Gastrocnemius medialis (tissue), 4 donors: ENCODE results near the gene SUSD3. TPM values are rescaled to one million over a fixed set of nuclear protein-coding genes. Genes with fewer than 3 reads are reported as not detected.

ENCODE experiments used
- ATAC-seq, 2 donors: fragments of 150-250 bp; one replicate each; pipeline ENCODE4 v1.9.1; 2016
- DNase-seq, 2 donors: peaks; one replicate each; pipeline ENCODE4 v3.0.0-alpha.2; 2019
- H3K27ac ChIP-seq, 4 donors: fragments of 200-600 bp; sonication (generic); 1 replicate in 1 of 4; 2 replicates in 3 of 4; pipeline ENCODE4 v1.5.1; 2016 to 2018; ENCODE audit warnings: mild to moderate bottlenecking in 2 of 4, moderate library complexity in 1 of 4
- H3K27me3 ChIP-seq, 3 donors: fragments of 200-600 bp; sonication (generic) in 2 of 3; 1 replicate in 1 of 3; 2 replicates in 2 of 3; pipeline versions ENCODE4 v1.5.1 to v1.6.0; 2016 to 2019; ENCODE audit warnings: mild to moderate bottlenecking in 1 of 3, moderate library complexity in 1 of 3
- H3K36me3 ChIP-seq, 2 donors: fragments of 200-600 bp; sonication (generic) in 1 of 2; one replicate each; pipeline ENCODE4 v1.5.1; 2017 to 2018
- H3K4me1 ChIP-seq, 2 donors: fragments of 200-600 bp; sonication (generic) in 1 of 2; one replicate each; pipeline ENCODE4 v1.5.1; 2016 to 2017; ENCODE audit warnings: mild to moderate bottlenecking in 2 of 2
- H3K4me3 ChIP-seq, 4 donors: fragments of 200-600 bp; sonication (generic) in 3 of 4; 1 replicate in 1 of 4; 2 replicates in 3 of 4; pipeline ENCODE4 v1.5.1; 2016 to 2019; ENCODE audit warnings: mild to moderate bottlenecking in 2 of 4
- H3K9me3 ChIP-seq, 3 donors: fragments of 200-600 bp; sonication (generic) in 2 of 3; 1 replicate in 1 of 3; 2 replicates in 2 of 3; pipeline ENCODE4 v1.5.1; 2016 to 2019
- CTCF ChIP-seq, 5 experiments: fragments of 450-650 bp in 3 of 5; fragments of 200-600 bp in 2 of 5; sonication (generic) in 2 of 5; IDR thresholded peaks in 4 of 5; conservative IDR thresholded peaks in 1 of 5; 1 replicate in 4 of 5; 2 replicates in 1 of 5; pipeline ENCODE4 v1.5.1; 2016 to 2019; ENCODE audit warnings: antibody characterized with exemption in 5 of 5, mild to moderate bottlenecking in 3 of 5, moderate library complexity in 3 of 5
- POLR2A ChIP-seq, 2 donors: fragments of 450-650 bp; IDR thresholded peaks; one replicate each; pipeline ENCODE4 v1.6.1; 2017; ENCODE audit warnings: antibody characterized with exemption in 2 of 2, mild to moderate bottlenecking in 2 of 2, moderate library complexity in 2 of 2
- in situ Hi-C, 4 donors: fragments of 200-750 bp; cut with MboI; loops; one replicate each; pipeline versions ENCODE4 v1.15.0 to v1.8.0; 2017; ENCODE audit warnings: low sequenced_read_pairs in 4 of 4
- intact Hi-C: fragments of 100-400 bp; cut with DNase I; formaldehyde crosslinking; loops from one replicate; pipeline ENCODE4 v1.15.1; 2023; ENCODE audit warnings: low total_unique reads
- total RNA-seq, 4 donors: library from RNA; depleted of rRNA; stranded (reverse); fragments of >200 nt; gene quantifications; one replicate each; pipeline versions ENCODE4 v1.1.0 to v1.2.3, GENCODE V29; 2016

The SUSD3 gene
- total RNA-seq, 4 donors from 2014 or later: 0.51 to 0.61 TPM; not detected in 2

GRCh38 chr9:93091453-93092081, 33.1 kb downstream of the SUSD3 start:
- no peaks in the 10 kb centered on the region for H3K27me3 ChIP-seq
- in situ Hi-C loops: no loop called here
- peak in 1 of 2 donors; percentile 18 for DNase-seq
- H3K4me3 ChIP-seq: no peak overlapping the region
- no peaks in the 10 kb centered on the region for H3K36me3 ChIP-seq
- peaks cover 4 to 9% of the 10 kb centered on the region in 2 donors for H3K4me1 ChIP-seq
- no peaks in the 10 kb centered on the region for H3K9me3 ChIP-seq
- TF ChIP-seq POLR2A (IDR thresholded peaks at IDR 0.05) (no peak), CTCF (IDR thresholded peaks at IDR 0.05 in 4 of 5, conservative IDR thresholded peaks at IDR 0.05 in 1 of 5) (no peak)
- ATAC-seq: no peak
- intact Hi-C loops: loop anchor here (10.0 kb wide), 2 partner anchors 217 to 1073 kb away; partner anchors contain the start of gene ZNF484
- H3K27ac ChIP-seq: no peak overlapping the region

- in situ Hi-C loops: no loop called here
- no peak overlapping the region for H3K4me3 ChIP-seq
- H3K27ac ChIP-seq: peak overlapping the region in 3 of 4 donors; percentile 83 to 100 (median 91)
- no peak for ATAC-seq
- no peak for TF ChIP-seq CTCF (IDR thresholded peaks at IDR 0.05 in 4 of 5, conservative IDR thresholded peaks at IDR 0.05 in 1 of 5)
- TF ChIP-seq POLR2A (IDR thresholded peaks at IDR 0.05): no peak
- no peaks in the 10 kb centered on the region for H3K36me3 ChIP-seq
- DNase-seq: peak in 1 of 2 donors; percentile 14
- peaks cover 12 to 17% of the 10 kb centered on the region in 2 donors for H3K4me1 ChIP-seq
- H3K27me3 ChIP-seq: no peaks in the 10 kb centered on the region
- H3K9me3 ChIP-seq: no peaks in the 10 kb centered on the region
- intact Hi-C loops: loop anchor here (10.0 kb wide), 2 partner anchors 218 to 1072 kb away; partner anchors contain the start of gene ZNF484
Measured at GRCh38 chr9:93092251-93092991, 33.9 kb downstream of the SUSD3 start.

GRCh38 chr9:93093127-93093876, 34.8 kb downstream of the SUSD3 start:
- DNase-seq: peak in 1 of 2 donors; percentile 17
- Histone ChIP-seq H3K27me3 (no peaks in the 10 kb centered on the region), H3K27ac (peak overlapping the region; percentile 83 to 100 (median 96)), H3K9me3 (no peaks in the 10 kb centered on the region), H3K4me3 (no peak overlapping the region), H3K4me1 (peaks cover 21 to 26% of the 10 kb centered on the region in 2 donors), H3K36me3 (no peaks in the 10 kb centered on the region)
- intact Hi-C loops (loop anchor here (10.0 kb wide), 2 partner anchors 219 to 1071 kb away; partner anchors contain the start of gene ZNF484), in situ Hi-C loops (no loop called here)
- no peak for ATAC-seq
- TF ChIP-seq POLR2A (IDR thresholded peaks at IDR 0.05) (no peak), CTCF (IDR thresholded peaks at IDR 0.05 in 4 of 5, conservative IDR thresholded peaks at IDR 0.05 in 1 of 5) (no peak)

GRCh38 chr9:93093877-93094657, 35.6 kb downstream of the SUSD3 start:
- TF ChIP-seq POLR2A (IDR thresholded peaks at IDR 0.05): no peak
- TF ChIP-seq CTCF (IDR thresholded peaks at IDR 0.05 in 4 of 5, conservative IDR thresholded peaks at IDR 0.05 in 1 of 5): no peak
- ATAC-seq (no peak), DNase-seq (peak in 1 of 2 donors; percentile 31)
- no peaks in the 10 kb centered on the region for H3K36me3 ChIP-seq
- H3K4me3 ChIP-seq: no peak overlapping the region
- H3K27ac ChIP-seq: peak overlapping the region; percentile 83 to 100 (median 96)
- in situ Hi-C loops: no loop called here
- no peaks in the 10 kb centered on the region for H3K27me3 ChIP-seq
- intact Hi-C loops: loop anchor here (2.0 to 10.0 kb wide), 3 partner anchors 219 to 1071 kb away; partner anchors contain the start of genes FAM120AOS and ZNF484
- no peaks in the 10 kb centered on the region for H3K9me3 ChIP-seq
- peaks cover 27 to 34% of the 10 kb centered on the region in 2 donors for H3K4me1 ChIP-seq
